ENCODE results near the gene SVIL. TPM values are rescaled to one million over a fixed set of nuclear protein-coding genes. Genes with fewer than 3 reads are reported as not detected.

Gene SVIL
- total RNA-seq, 1 donor from 2014 or later, result 258 TPM

- no peaks in the 10 kb centered on the region for H3K36me3 Mint-ChIP-seq (ENCODE audit: unreplicated experiment)
- peaks cover 34% of the 10 kb centered on the region for H3K27me3 Mint-ChIP-seq (ENCODE audit: unreplicated experiment)
- no peak overlapping the region for H3K4me3 Mint-ChIP-seq (ENCODE audit: unreplicated experiment)
- no peak for DNase-seq (ENCODE audit: extremely low spot score, unreplicated experiment)
- TF ChIP-seq CTCF (IDR thresholded peaks at IDR 0.05), result no peak
- H3K27ac Mint-ChIP-seq (ENCODE audit: unreplicated experiment), result no peak overlapping the region
- no peaks in the 10 kb centered on the region for H3K9me3 Mint-ChIP-seq (ENCODE audit: unreplicated experiment)
- H3K4me1 Mint-ChIP-seq (ENCODE audit: unreplicated experiment), result no peaks in the 10 kb centered on the region
Observed at GRCh38 chr10:29414501-29414900, 220.3 kb downstream of the SVIL start.

- Mint-ChIP-seq H3K36me3 (ENCODE audit: unreplicated experiment) (no peaks in the 10 kb centered on the region), H3K27me3 (ENCODE audit: unreplicated experiment) (peaks cover 20% of the 10 kb centered on the region)
Observed at GRCh38 chr10:29412485-29412884, 222.3 kb downstream of the SVIL start.

DNA sequence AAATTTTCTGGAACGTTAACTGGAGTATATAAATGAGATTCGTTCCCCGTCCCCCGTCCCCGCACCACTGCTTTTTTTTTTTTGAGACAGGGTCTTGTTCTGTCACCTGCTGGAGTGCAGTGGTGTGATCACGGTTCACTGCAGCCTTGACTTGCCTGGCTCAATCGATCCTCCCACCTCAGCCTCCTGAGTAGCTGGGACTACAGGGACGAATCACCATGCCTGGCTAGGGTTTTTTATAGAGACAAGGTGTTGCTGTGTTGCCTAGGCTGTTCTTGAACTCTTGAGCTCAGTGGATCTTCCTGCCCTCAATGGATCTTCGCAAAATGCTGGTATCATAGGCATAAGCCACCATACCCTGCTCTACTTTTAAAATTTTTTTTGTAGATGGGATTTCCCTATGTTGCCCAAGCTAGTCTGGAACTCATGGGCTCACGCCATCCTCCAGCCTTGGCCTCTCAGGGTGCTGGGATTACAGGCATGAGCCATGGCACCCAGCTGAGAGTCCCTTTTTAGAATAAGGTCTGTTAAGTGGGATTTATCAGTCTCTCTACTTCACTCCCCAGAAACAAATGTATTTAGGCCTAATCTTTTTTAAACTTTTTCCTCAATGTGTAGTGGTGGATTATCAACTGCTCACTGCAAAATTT lies 223.0 kb downstream of the SVIL start:
- TF ChIP-seq CTCF (IDR thresholded peaks at IDR 0.05), result no peak
- Mint-ChIP-seq H3K4me1 (ENCODE audit: unreplicated experiment) (no peaks in the 10 kb centered on the region), H3K36me3 (ENCODE audit: unreplicated experiment) (no peaks in the 10 kb centered on the region), H3K9me3 (ENCODE audit: unreplicated experiment) (peaks cover 10% of the 10 kb centered on the region), H3K27me3 (ENCODE audit: unreplicated experiment) (peaks cover 14% of the 10 kb centered on the region), H3K4me3 (ENCODE audit: unreplicated experiment) (no peak overlapping the region), H3K27ac (ENCODE audit: unreplicated experiment) (no peak overlapping the region)
- DNase-seq (ENCODE audit: extremely low spot score, unreplicated experiment), result no peak

More at GRCh38 chr10:29412485-29412884, 222.3 kb downstream of the SVIL start:
- no peak for DNase-seq (ENCODE audit: extremely low spot score, unreplicated experiment)
- no peaks in the 10 kb centered on the region for H3K4me1 Mint-ChIP-seq (ENCODE audit: unreplicated experiment)
- no peak overlapping the region for H3K4me3 Mint-ChIP-seq (ENCODE audit: unreplicated experiment)
- H3K9me3 Mint-ChIP-seq (ENCODE audit: unreplicated experiment), result peaks cover 7% of the 10 kb centered on the region
- H3K27ac Mint-ChIP-seq (ENCODE audit: unreplicated experiment), result no peak overlapping the region
- TF ChIP-seq CTCF (IDR thresholded peaks at IDR 0.05), result no peak

DNA sequence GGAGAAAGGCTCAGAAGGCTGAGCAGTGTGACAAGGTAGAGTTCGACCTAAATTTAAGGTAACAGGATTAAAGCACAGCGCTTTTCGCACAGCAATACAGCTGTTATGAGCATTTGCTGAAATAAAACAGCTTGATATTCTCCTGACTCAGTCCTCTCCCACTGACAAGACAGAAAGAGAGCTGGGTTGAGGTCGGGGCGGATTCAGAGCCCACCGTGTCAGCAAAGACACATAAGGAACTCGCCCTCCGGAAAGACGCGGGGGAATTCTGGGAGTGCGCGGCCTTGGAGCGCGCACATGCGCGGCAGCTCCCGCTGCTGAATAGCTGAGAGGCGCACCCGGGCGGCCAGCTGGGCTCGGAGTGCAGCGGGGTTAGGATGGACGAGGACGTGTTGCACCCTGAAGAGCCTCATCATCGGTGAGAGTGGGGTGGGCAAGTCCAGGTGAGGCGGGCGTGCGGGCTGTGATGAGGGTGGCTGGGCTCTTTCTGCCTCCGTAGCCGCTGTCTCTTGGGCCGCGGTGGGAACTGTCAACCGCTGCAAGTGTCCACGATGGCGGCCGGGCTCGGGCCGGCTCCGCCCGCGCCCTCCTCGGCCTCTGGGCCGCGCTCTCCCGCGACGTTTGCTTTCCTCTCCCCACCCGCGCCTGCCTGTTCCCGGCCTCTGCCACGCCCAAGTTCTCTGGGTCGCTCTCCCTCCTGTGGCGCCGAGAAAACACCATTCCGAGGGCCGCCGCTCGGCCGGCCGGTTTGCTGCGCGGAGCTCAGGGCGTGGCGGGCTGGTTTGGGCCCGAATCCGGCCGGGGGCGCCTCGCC lies 225.3 kb downstream of the SVIL start:
- Mint-ChIP-seq H3K4me3 (ENCODE audit: unreplicated experiment) (no peak overlapping the region), H3K9me3 (ENCODE audit: unreplicated experiment) (peaks cover 10% of the 10 kb centered on the region), H3K27me3 (ENCODE audit: unreplicated experiment) (peaks cover 7% of the 10 kb centered on the region), H3K4me1 (ENCODE audit: unreplicated experiment) (no peaks in the 10 kb centered on the region), H3K27ac (ENCODE audit: unreplicated experiment) (no peak overlapping the region), H3K36me3 (ENCODE audit: unreplicated experiment) (no peaks in the 10 kb centered on the region)
- no peak for DNase-seq (ENCODE audit: extremely low spot score, unreplicated experiment)
- TF ChIP-seq CTCF (IDR thresholded peaks at IDR 0.05), result no peak

DNA sequence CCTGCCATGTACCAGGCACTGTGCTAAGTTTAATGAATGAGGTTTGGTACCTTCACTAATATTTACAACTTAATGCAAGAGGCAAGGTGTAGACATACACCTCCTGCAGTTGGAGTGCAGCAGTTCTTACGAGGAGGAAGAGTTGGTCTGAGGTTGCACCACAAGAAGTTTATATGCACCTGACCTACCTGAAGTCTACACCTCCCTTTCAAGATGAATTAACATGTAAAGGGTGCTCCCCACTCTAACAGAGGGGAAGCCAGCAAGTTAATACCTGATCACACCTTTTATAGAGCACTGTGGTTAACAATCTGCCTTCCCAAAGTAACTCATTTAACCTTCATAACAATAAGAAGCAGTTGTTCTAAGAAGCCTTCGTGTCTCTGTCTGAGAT lies 225.9 kb downstream of the SVIL start:
- Mint-ChIP-seq H3K27ac (ENCODE audit: unreplicated experiment) (no peak overlapping the region), H3K36me3 (ENCODE audit: unreplicated experiment) (no peaks in the 10 kb centered on the region), H3K27me3 (ENCODE audit: unreplicated experiment) (peaks cover 6% of the 10 kb centered on the region), H3K4me3 (ENCODE audit: unreplicated experiment) (no peak overlapping the region), H3K9me3 (ENCODE audit: unreplicated experiment) (peaks cover 10% of the 10 kb centered on the region), H3K4me1 (ENCODE audit: unreplicated experiment) (no peaks in the 10 kb centered on the region)
- no peak for TF ChIP-seq CTCF (IDR thresholded peaks at IDR 0.05)
- no peak for DNase-seq (ENCODE audit: extremely low spot score, unreplicated experiment)
